ENCODE measurements around the gene PADI1. TPM values are rescaled to one million over a fixed set of nuclear protein-coding genes. Genes with fewer than 3 reads are reported as not detected.

Gene PADI1
- total RNA-seq, 1 donor from 2014 or later = not detected

GRCh38 chr1:17220287-17220686 is 15.4 kb downstream of the PADI1 start:
- no peaks in the 10 kb centered on the region for H3K4me1 Mint-ChIP-seq (ENCODE audit: low read depth)
- intact Hi-C loops (cut with micrococcal nuclease) = no loop called here
- DNase-seq (ENCODE audit: low spot score) = no peak
- H3K4me3 Mint-ChIP-seq = no peak overlapping the region
- H3K9me3 Mint-ChIP-seq = no peaks in the 10 kb centered on the region
- peaks cover 13% of the 10 kb centered on the region for H3K27me3 Mint-ChIP-seq (ENCODE audit: insufficient read depth)
- H3K27ac Mint-ChIP-seq = no peak overlapping the region
- H3K36me3 Mint-ChIP-seq (ENCODE audit: low read depth) = no peaks in the 10 kb centered on the region

- no peak overlapping the region for H3K27ac Mint-ChIP-seq
- H3K4me3 Mint-ChIP-seq = no peak overlapping the region
- no peaks in the 10 kb centered on the region for H3K4me1 Mint-ChIP-seq (ENCODE audit: low read depth)
- no peaks in the 10 kb centered on the region for H3K36me3 Mint-ChIP-seq (ENCODE audit: low read depth)
- DNase-seq (ENCODE audit: low spot score) = no peak
- peaks cover 6% of the 10 kb centered on the region for H3K27me3 Mint-ChIP-seq (ENCODE audit: insufficient read depth)
- no peaks in the 10 kb centered on the region for H3K9me3 Mint-ChIP-seq
- intact Hi-C loops (cut with micrococcal nuclease) = no loop called here
Measured at GRCh38 chr1:17222557-17222956, 17.6 kb downstream of the PADI1 start.

- no peaks in the 10 kb centered on the region for H3K4me1 Mint-ChIP-seq (ENCODE audit: low read depth)
- no peak overlapping the region for H3K27ac Mint-ChIP-seq
- intact Hi-C loops (cut with micrococcal nuclease) = no loop called here
- peaks cover 6% of the 10 kb centered on the region for H3K27me3 Mint-ChIP-seq (ENCODE audit: insufficient read depth)
- H3K36me3 Mint-ChIP-seq (ENCODE audit: low read depth) = no peaks in the 10 kb centered on the region
- no peaks in the 10 kb centered on the region for H3K9me3 Mint-ChIP-seq
- no peak overlapping the region for H3K4me3 Mint-ChIP-seq
- DNase-seq (ENCODE audit: low spot score) = no peak
Measured at GRCh38 chr1:17224434-17224833, 19.5 kb downstream of the PADI1 start.

- Mint-ChIP-seq H3K27ac (no peak overlapping the region), H3K27me3 (ENCODE audit: insufficient read depth) (peaks cover 6% of the 10 kb centered on the region), H3K36me3 (ENCODE audit: low read depth) (no peaks in the 10 kb centered on the region), H3K9me3 (no peaks in the 10 kb centered on the region), H3K4me1 (ENCODE audit: low read depth) (no peaks in the 10 kb centered on the region), H3K4me3 (no peak overlapping the region)
- intact Hi-C loops (cut with micrococcal nuclease) = no loop called here
- DNase-seq (ENCODE audit: low spot score) = no peak
Measured at GRCh38 chr1:17225140-17225539, 20.2 kb downstream of the PADI1 start.

DNA sequence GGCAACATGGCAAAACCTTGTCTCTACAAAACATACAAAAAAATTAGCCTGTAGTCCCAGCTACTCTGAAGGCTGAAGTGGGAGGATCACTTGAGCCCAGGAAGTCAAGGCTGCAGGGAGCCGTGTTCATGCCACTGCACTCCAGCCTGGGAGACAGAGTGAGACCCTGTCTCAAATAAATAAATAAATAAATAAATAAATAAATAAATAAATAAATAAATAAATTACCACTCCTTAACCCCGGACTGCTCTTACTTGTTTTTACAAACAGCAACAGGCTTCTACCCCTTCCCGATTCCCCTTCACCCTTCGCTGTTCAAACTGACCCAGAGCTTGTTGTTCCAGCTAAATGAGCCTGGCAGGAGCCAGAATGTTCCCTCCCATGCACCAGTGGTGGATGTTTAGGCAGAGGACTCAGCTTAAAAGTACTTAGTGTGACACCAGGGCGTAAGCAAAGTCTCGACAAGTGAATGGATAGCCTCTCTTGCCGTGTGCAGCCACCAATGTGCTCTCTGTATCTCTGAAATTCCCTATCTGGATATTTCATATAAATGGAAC is 22.5 kb downstream of the PADI1 start:
- Mint-ChIP-seq H3K4me3 (no peak overlapping the region), H3K27ac (no peak overlapping the region), H3K36me3 (ENCODE audit: low read depth) (no peaks in the 10 kb centered on the region), H3K27me3 (ENCODE audit: insufficient read depth) (no peaks in the 10 kb centered on the region), H3K9me3 (no peaks in the 10 kb centered on the region), H3K4me1 (ENCODE audit: low read depth) (no peaks in the 10 kb centered on the region)
- DNase-seq (ENCODE audit: low spot score) = no peak
- intact Hi-C loops (cut with micrococcal nuclease) = no loop called here

- no peaks in the 10 kb centered on the region for H3K9me3 Mint-ChIP-seq
- no peak overlapping the region for H3K27ac Mint-ChIP-seq
- peaks cover 8% of the 10 kb centered on the region for H3K27me3 Mint-ChIP-seq (ENCODE audit: insufficient read depth)
- no peaks in the 10 kb centered on the region for H3K36me3 Mint-ChIP-seq (ENCODE audit: low read depth)
- H3K4me3 Mint-ChIP-seq = no peak overlapping the region
- intact Hi-C loops (cut with micrococcal nuclease) = no loop called here
- no peaks in the 10 kb centered on the region for H3K4me1 Mint-ChIP-seq (ENCODE audit: low read depth)
- no peak for DNase-seq (ENCODE audit: low spot score)
Measured at GRCh38 chr1:17228619-17229018, 23.7 kb downstream of the PADI1 start.

DNA sequence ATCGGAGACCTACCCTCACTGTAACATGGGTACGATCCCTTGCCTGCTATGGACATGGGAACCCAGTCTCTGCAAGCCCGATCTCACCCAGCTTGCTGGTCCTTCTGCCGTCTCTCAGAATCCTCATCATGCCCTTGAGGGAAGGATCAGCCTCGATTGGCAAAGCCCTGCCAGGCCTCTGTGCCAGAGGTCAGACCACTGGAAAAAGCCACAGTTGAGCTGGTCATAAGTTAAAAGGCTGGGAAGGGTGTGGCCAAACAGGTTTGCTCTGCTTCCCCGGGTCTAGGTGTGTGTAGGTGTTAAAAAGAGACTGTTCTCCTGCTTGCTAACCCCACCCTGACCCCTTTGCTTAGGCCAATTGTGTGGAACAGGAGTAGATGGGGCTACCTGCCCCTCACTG is 24.5 kb downstream of the PADI1 start:
- Mint-ChIP-seq H3K4me1 (ENCODE audit: low read depth) (no peaks in the 10 kb centered on the region), H3K9me3 (no peaks in the 10 kb centered on the region), H3K4me3 (no peak overlapping the region), H3K36me3 (ENCODE audit: low read depth) (no peaks in the 10 kb centered on the region), H3K27ac (no peak overlapping the region), H3K27me3 (ENCODE audit: insufficient read depth) (peaks cover 9% of the 10 kb centered on the region)
- intact Hi-C loops (cut with micrococcal nuclease) = no loop called here
- DNase-seq (ENCODE audit: low spot score) = no peak

- Mint-ChIP-seq H3K4me3 (no peak overlapping the region), H3K4me1 (ENCODE audit: low read depth) (no peaks in the 10 kb centered on the region), H3K9me3 (no peaks in the 10 kb centered on the region)
Measured at GRCh38 chr1:17230106-17230505, 25.2 kb downstream of the PADI1 start.

GRCh38 chr1:17230671-17231310 is 25.9 kb downstream of the PADI1 start:
- Mint-ChIP-seq H3K36me3 (ENCODE audit: low read depth) (no peaks in the 10 kb centered on the region), H3K4me1 (ENCODE audit: low read depth) (no peaks in the 10 kb centered on the region), H3K27ac (no peak overlapping the region), H3K9me3 (no peaks in the 10 kb centered on the region), H3K4me3 (no peak overlapping the region), H3K27me3 (ENCODE audit: insufficient read depth) (peaks cover 9% of the 10 kb centered on the region)
- DNase-seq (ENCODE audit: low spot score) = no peak
- intact Hi-C loops (cut with micrococcal nuclease) = no loop called here

More at GRCh38 chr1:17230106-17230505, 25.2 kb downstream of the PADI1 start:
- H3K27me3 Mint-ChIP-seq (ENCODE audit: insufficient read depth) = peaks cover 9% of the 10 kb centered on the region
- no peak for DNase-seq (ENCODE audit: low spot score)
- no peaks in the 10 kb centered on the region for H3K36me3 Mint-ChIP-seq (ENCODE audit: low read depth)
- no peak overlapping the region for H3K27ac Mint-ChIP-seq
- intact Hi-C loops (cut with micrococcal nuclease) = no loop called here

DNA sequence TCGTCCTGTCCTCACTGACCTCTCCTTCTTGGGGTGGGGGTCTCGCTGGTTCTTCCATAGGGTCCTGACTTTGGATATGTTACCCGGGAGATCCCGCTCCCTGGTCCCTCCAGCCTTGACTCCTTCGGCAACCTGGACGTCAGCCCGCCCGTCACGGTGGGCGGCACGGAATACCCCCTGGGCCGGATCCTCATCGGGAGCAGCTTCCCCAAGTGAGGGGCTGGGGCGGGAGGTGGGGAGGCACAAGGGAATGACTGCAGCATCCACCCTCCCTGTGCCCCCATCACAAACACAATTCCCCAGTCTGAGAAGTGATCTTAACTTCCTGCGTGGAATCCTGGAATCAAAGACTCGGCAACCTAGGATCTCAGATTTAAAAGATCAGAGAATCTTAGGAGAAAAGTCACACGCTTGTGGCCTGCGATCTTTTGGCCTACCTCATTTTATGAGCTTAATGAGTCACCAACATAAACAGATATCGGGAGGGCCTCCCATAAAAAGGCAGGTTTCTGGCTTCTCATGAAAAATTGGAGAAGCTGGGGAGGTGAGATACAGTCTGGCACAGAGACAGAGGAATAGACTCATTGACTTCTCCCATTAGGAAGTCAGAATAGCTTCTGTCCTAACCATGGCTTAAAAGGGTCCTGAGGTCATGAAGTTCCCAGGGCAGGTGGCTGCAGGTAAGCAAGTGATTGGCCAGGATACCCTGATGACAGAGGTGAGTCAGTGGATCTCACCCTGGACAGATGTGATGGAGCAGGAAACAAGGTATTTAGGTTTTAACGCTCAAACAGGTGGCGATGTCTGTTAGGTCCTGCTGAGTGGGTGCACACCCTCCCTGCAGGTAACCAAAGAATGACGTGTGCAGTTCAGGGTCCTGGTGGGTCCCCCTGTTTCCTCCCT is 28.1 kb downstream of the PADI1 start:
- intact Hi-C loops (cut with micrococcal nuclease) = no loop called here
- DNase-seq (ENCODE audit: low spot score) = no peak
- no peaks in the 10 kb centered on the region for H3K9me3 Mint-ChIP-seq
- no peaks in the 10 kb centered on the region for H3K4me1 Mint-ChIP-seq (ENCODE audit: low read depth)
- H3K27me3 Mint-ChIP-seq (ENCODE audit: insufficient read depth) = peaks cover 12% of the 10 kb centered on the region
- no peaks in the 10 kb centered on the region for H3K36me3 Mint-ChIP-seq (ENCODE audit: low read depth)
- H3K4me3 Mint-ChIP-seq = no peak overlapping the region
- no peak overlapping the region for H3K27ac Mint-ChIP-seq

GRCh38 chr1:17233675-17234320 is 28.9 kb downstream of the PADI1 start:
- H3K9me3 Mint-ChIP-seq = no peaks in the 10 kb centered on the region

GRCh38 chr1:17234405-17234804 is 29.5 kb downstream of the PADI1 start:
- no peak for DNase-seq (ENCODE audit: low spot score)
- H3K9me3 Mint-ChIP-seq = no peaks in the 10 kb centered on the region
- no peaks in the 10 kb centered on the region for H3K4me1 Mint-ChIP-seq (ENCODE audit: low read depth)
- no peaks in the 10 kb centered on the region for H3K36me3 Mint-ChIP-seq (ENCODE audit: low read depth)
- H3K27me3 Mint-ChIP-seq (ENCODE audit: insufficient read depth) = peaks cover 12% of the 10 kb centered on the region
- no peak overlapping the region for H3K4me3 Mint-ChIP-seq
- intact Hi-C loops (cut with micrococcal nuclease) = no loop called here
- no peak overlapping the region for H3K27ac Mint-ChIP-seq

More at GRCh38 chr1:17233675-17234320, 28.9 kb downstream of the PADI1 start:
- Mint-ChIP-seq H3K4me1 (ENCODE audit: low read depth) (no peaks in the 10 kb centered on the region), H3K27ac (no peak overlapping the region), H3K4me3 (no peak overlapping the region), H3K27me3 (ENCODE audit: insufficient read depth) (peaks cover 12% of the 10 kb centered on the region), H3K36me3 (ENCODE audit: low read depth) (no peaks in the 10 kb centered on the region)
- DNase-seq (ENCODE audit: low spot score) = no peak
- intact Hi-C loops (cut with micrococcal nuclease) = no loop called here
